Activated CD4-positive, alpha-beta memory T cell treated with anti-CD3 and anti-CD28 coated beads, Interleukin-2, amount 10 ng/mL, durations not matched to agents 7 days and 5 days (primary cell): ENCODE results near the gene ZNF730. TPM values are rescaled to one million over a fixed set of nuclear protein-coding genes. Genes with fewer than 3 reads are reported as not detected.
A peak's percentile ranks its signal among the peaks of the same experiment; 100 is the strongest.
"Not testable (repeated sequence)": the region's sequence is repeated elsewhere in the genome, so short reads cannot be mapped to it uniquely, and the experiment has no call there.

Experiments
- CTCF ChIA-PET: fragments of 350-600 bp; sonication (Branson Sonifier 250); formaldehyde crosslinking; loops from one replicate; lab custom pipeline; 2021; ENCODE audit warnings: antibody characterized with exemption, inconsistent platforms; lab: Charles Lee
- POLR2A ChIA-PET: fragments of 350-600 bp; sonication (Branson Sonifier 250); formaldehyde crosslinking; loops from one replicate; lab custom pipeline; 2021; ENCODE audit warnings: antibody characterized with exemption; lab: Charles Lee
- DNase-seq: peaks from one replicate; pipeline ENCODE4 v3.0.0-alpha.2; 2020
- H3K27ac Mint-ChIP-seq: one replicate; pipeline ENCODE4 v1.8.0; 2021; ENCODE audit warnings: mild to moderate bottlenecking, mixed read lengths
- H3K27me3 Mint-ChIP-seq: one replicate; pipeline ENCODE4 v1.8.0; 2021; ENCODE audit warnings: mixed read lengths
- H3K36me3 Mint-ChIP-seq: one replicate; pipeline ENCODE4 v1.8.0; 2021; ENCODE audit warnings: low read depth, mixed read lengths
- H3K4me1 Mint-ChIP-seq: one replicate; pipeline ENCODE4 v1.8.0; 2021; ENCODE audit warnings: mixed read lengths
- H3K4me3 Mint-ChIP-seq: one replicate; pipeline ENCODE4 v1.8.0; 2021; ENCODE audit warnings: mild to moderate bottlenecking, mixed read lengths
- H3K9me3 Mint-ChIP-seq: one replicate; pipeline ENCODE4 v1.8.0; 2021; ENCODE audit warnings: mixed read lengths
- total RNA-seq, 2 experiments: library from RNA; stranded (reverse); gene quantifications; one replicate each; pipeline ENCODE4 v1.2.3, GENCODE V29; 2021

Gene ZNF730
- under 1 TPM in 1 of 2 experiments, not detected in 1; 0.15 TPM for total RNA-seq

DNA sequence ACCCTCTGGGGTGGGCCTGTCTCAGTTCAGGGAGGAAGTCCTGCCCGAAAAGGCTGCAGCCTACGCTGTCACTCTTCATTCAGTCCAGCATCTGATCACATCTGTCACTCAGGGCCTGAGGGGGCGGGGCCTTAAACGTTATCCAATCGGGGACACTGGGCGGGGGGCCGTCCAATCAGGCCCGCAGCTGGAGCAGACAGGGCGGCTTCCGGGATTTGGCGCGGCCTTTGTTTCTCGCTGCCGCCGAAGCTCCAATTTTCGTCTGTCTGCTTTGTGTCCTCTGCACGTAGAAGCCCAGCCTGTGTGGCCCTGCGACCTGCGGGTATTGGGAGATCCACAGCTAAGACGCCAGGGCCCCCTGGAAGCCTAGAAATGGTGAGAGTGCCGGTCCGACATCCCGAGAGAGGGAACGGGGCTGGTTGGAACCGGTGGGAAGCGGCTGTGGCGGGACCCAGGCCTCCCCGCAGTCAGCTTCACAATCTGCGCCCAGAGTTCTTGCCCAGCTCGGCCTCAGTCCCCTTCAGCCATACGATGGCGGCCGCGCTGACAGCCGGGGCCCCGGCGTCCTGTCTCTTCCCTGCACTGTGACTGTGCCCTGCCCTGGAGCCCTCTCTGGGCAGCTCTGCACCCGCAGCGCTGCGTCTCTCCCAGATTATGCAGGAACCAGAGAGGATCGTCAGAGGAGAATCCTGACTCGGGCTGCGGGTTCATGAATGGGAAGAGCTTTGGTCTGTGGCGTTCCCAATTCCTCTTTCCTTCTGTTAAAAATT lies at the start of gene ZNF730:
ZNF730 (plus strand) TSS at position 224 of the 770 bp plus-strand sequence; CDS start at position 373, 149 bp downstream.
- Mint-ChIP-seq H3K4me3 (peak within 1 kb of the TSS; percentile 37), H3K27me3 (no peaks in the 10 kb centered on the region), H3K36me3 (no peaks in the 10 kb centered on the region), H3K4me1 (no peaks in the 10 kb centered on the region), H3K9me3 (peaks cover 30% of the 10 kb centered on the region), H3K27ac (no peak within 1 kb of the TSS)
- CTCF ChIA-PET = no interaction called here
- peak; percentile 17 for DNase-seq
- POLR2A ChIA-PET = interaction anchor here (0.8 kb wide), 1 partner anchor 157 kb away, joined by 3 read pairs; no protein-coding TSS in a partner anchor

DNA sequence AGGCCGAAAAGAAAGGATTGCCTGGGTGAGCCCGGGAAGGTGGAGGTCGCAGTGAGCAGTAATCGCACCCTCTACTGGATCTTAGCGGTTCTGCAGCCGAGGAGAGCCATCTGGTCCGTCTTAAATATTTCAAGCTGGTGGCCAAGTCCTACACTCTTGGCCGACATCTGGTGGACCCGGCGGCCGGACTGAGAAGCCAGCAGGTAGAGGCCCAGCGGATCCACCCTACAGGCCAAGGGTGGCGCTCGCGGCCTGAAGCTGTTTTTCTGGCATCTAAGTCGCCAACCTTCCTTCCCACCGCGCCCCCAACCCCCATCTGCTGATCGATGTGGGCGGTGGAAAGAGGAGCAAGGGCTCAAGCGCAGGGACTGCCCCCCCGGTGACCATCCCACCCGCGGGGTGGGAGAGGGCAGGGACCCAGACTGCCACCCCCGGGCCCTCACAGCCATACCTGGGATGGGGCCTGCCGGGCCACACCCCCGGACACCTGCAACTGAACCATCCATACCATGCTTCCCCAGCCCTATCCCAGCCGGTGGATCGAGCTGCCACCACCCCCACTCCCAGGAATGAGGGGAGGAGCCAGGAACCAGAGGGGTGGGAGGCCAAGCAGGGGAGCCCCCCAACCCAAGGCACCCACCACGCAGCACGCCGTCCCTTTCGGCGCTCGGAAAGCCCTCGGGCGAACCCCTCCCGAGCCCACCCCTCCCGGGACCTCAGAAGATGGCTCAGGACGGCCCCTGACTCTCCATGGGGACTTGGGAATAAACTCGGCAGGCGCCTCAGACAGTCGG lies 46.3 kb upstream of the ZNF730 start:
- no peaks in the 10 kb centered on the region for H3K4me1 Mint-ChIP-seq
- no peak for DNase-seq
- H3K4me3 Mint-ChIP-seq = no peak overlapping the region
- peaks cover 2% of the 10 kb centered on the region for H3K27me3 Mint-ChIP-seq
- peaks cover 2% of the 10 kb centered on the region for H3K36me3 Mint-ChIP-seq
- peaks cover 40% of the 10 kb centered on the region for H3K9me3 Mint-ChIP-seq
- no peak overlapping the region for H3K27ac Mint-ChIP-seq
- CTCF ChIA-PET = no interaction called here
- POLR2A ChIA-PET = no interaction called here

DNA sequence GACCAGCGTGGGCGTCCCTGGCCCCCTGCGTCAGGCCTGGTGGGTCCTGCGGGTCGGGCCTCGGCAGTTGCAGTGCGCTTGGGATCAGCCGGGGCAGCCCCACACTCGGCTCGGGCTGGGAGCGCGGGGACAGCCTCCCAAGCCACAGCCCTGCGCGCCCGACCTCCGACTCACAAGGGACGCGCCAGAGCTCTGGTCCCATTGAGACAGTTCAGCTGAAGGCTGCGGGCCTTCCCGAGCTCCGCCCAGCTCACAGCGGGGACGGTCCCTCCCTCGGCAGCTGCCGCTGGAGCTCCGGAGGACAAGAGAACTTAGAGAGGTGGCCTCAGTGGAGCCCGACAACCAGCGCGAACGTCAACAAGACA lies 45.7 kb upstream of the ZNF730 start:
- ChIA-PET CTCF (no interaction called here), POLR2A (no interaction called here)
- H3K4me1 Mint-ChIP-seq = no peaks in the 10 kb centered on the region
- no peak overlapping the region for H3K4me3 Mint-ChIP-seq
- DNase-seq = no peak
- H3K27me3 Mint-ChIP-seq = peaks cover 2% of the 10 kb centered on the region
- H3K9me3 Mint-ChIP-seq = peaks cover 43% of the 10 kb centered on the region
- H3K27ac Mint-ChIP-seq = no peak overlapping the region
- peaks cover 2% of the 10 kb centered on the region for H3K36me3 Mint-ChIP-seq

- H3K36me3 Mint-ChIP-seq = peaks cover 2% of the 10 kb centered on the region
- no peak overlapping the region for H3K4me3 Mint-ChIP-seq
- CTCF ChIA-PET = no interaction called here
- peaks cover 29% of the 10 kb centered on the region for H3K9me3 Mint-ChIP-seq
- POLR2A ChIA-PET = no interaction called here
- peaks cover 2% of the 10 kb centered on the region for H3K27me3 Mint-ChIP-seq
- H3K4me1 Mint-ChIP-seq = no peaks in the 10 kb centered on the region
- no peak overlapping the region for H3K27ac Mint-ChIP-seq
- DNase-seq = no peak
These were observed 41.6 kb upstream of the ZNF730 start for GRCh38 chr19:23075031-23075733.

GRCh38 chr19:23077776-23078175 lies 39.0 kb upstream of the ZNF730 start:
- H3K27me3 Mint-ChIP-seq, H3K27ac Mint-ChIP-seq, H3K4me3 Mint-ChIP-seq, H3K4me1 Mint-ChIP-seq, POLR2A ChIA-PET, CTCF ChIA-PET, DNase-seq, H3K36me3 Mint-ChIP-seq: not testable (repeated sequence)
- peaks cover 25% of the 10 kb centered on the region for H3K9me3 Mint-ChIP-seq

DNA sequence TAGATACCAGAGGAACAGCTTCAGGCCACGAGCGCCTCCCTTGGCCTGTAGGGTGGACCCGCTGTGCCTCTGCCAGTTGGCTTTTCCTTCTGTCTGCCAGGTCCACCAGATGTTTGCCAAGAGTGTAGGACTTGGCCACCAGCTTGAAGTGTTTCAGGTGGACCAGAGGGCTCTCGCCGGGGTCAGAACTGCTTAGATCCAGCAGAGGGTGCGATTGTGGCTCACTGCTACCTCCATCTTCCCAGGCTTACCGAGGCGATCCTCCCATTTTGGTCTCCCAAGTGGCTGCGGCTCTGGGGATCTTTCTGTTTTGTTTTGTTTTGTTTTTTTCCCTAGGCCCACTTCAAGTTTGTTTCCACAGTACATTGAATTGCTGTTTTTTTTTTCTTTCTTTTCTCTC lies 23.0 kb upstream of the ZNF730 start:
- Mint-ChIP-seq H3K27ac (no peak overlapping the region), H3K9me3 (peaks cover 58% of the 10 kb centered on the region), H3K4me1 (no peaks in the 10 kb centered on the region), H3K4me3 (no peak overlapping the region), H3K27me3 (no peaks in the 10 kb centered on the region), H3K36me3 (peaks cover 5% of the 10 kb centered on the region)
- CTCF ChIA-PET = no interaction called here
- POLR2A ChIA-PET = no interaction called here
- DNase-seq = no peak

GRCh38 chr19:23095418-23095817 lies 21.4 kb upstream of the ZNF730 start:
- Mint-ChIP-seq H3K4me3 (no peak overlapping the region), H3K27me3 (no peaks in the 10 kb centered on the region), H3K27ac (no peak overlapping the region), H3K9me3 (peaks cover 63% of the 10 kb centered on the region), H3K4me1 (no peaks in the 10 kb centered on the region), H3K36me3 (peaks cover 5% of the 10 kb centered on the region)
- CTCF ChIA-PET = no interaction called here
- POLR2A ChIA-PET = no interaction called here
- DNase-seq = no peak

DNA sequence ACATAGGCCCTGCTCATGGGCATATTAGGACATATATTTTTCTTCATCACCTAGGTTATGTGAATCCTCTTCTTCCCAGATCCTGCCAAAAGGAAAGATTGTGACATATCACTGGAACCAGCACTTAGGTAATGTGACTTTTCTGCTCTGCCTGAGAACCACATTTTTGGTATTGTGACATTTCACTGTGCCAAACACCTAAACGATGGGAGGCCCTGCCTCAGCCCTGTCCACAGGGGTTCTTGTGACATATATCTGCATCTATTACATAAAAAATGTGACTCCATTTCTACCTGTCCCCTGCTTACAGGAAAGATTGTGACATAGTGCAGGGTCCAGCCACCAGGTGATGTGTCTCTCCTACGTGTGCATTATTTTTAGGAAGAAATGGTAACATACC lies 18.5 kb upstream of the ZNF730 start:
- no peak overlapping the region for H3K4me3 Mint-ChIP-seq
- no peak overlapping the region for H3K27ac Mint-ChIP-seq
- ChIA-PET POLR2A (no interaction called here), CTCF (no interaction called here)
- H3K36me3 Mint-ChIP-seq = no peaks in the 10 kb centered on the region
- H3K9me3 Mint-ChIP-seq = peaks cover 63% of the 10 kb centered on the region
- H3K27me3 Mint-ChIP-seq = no peaks in the 10 kb centered on the region
- H3K4me1 Mint-ChIP-seq = no peaks in the 10 kb centered on the region
- DNase-seq = no peak

DNA sequence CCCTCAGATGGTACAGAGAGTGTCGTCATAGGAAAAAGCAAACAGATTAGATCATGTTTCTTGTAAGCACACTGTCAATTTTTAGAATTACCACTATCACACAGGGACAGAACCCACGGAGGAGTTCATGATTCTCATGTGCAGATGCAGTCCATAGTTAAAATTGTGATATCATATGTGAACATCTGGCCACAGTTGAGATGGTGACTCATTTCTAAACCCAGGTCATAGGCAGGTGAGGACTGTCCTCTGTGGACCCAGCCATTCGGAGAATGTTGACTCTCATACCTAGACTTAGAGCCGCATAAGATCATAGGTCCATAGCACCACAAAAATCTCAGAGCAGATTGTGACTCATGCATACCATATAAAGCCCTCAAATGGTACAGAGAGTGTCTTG lies 17.8 kb upstream of the ZNF730 start:
- POLR2A ChIA-PET = no interaction called here
- H3K4me3 Mint-ChIP-seq = no peak overlapping the region
- peaks cover 63% of the 10 kb centered on the region for H3K9me3 Mint-ChIP-seq

DNA sequence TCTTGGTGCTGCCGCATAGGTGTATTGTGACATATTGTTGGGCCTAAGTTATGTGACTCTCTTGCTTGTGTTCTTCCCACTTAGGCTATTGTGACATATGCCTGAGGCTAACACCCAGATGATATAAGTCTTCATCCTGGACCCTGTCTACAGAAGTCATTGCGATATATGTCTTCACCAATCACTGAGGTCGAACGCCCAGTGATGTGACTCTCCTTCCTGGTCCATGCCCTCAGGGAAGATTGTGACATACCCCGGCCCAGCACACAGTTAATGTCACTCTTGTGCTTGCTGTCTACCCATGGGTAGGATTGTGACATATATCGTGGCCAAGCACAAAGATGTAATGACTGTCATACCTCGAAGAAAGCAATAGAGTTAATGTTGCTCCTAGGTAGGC lies 16.9 kb upstream of the ZNF730 start:
- H3K4me1 Mint-ChIP-seq = no peaks in the 10 kb centered on the region
- POLR2A ChIA-PET = no interaction called here
- no peaks in the 10 kb centered on the region for H3K27me3 Mint-ChIP-seq
- H3K4me3 Mint-ChIP-seq = no peak overlapping the region
- H3K9me3 Mint-ChIP-seq = peaks cover 60% of the 10 kb centered on the region
- CTCF ChIA-PET = no interaction called here
- no peak overlapping the region for H3K27ac Mint-ChIP-seq
- no peaks in the 10 kb centered on the region for H3K36me3 Mint-ChIP-seq
- DNase-seq = no peak

More for the DNA sequence above, 17.8 kb upstream of the ZNF730 start:
- Mint-ChIP-seq H3K36me3 (no peaks in the 10 kb centered on the region), H3K27ac (no peak overlapping the region), H3K27me3 (no peaks in the 10 kb centered on the region), H3K4me1 (no peaks in the 10 kb centered on the region)
- CTCF ChIA-PET = no interaction called here
- DNase-seq = no peak

GRCh38 chr19:23101241-23101640 lies 15.6 kb upstream of the ZNF730 start:
- DNase-seq = no peak
- Mint-ChIP-seq H3K4me1 (no peaks in the 10 kb centered on the region), H3K4me3 (no peak overlapping the region), H3K27ac (no peak overlapping the region), H3K27me3 (no peaks in the 10 kb centered on the region), H3K36me3 (no peaks in the 10 kb centered on the region), H3K9me3 (peaks cover 53% of the 10 kb centered on the region)
- CTCF ChIA-PET = no interaction called here
- POLR2A ChIA-PET = no interaction called here

DNA sequence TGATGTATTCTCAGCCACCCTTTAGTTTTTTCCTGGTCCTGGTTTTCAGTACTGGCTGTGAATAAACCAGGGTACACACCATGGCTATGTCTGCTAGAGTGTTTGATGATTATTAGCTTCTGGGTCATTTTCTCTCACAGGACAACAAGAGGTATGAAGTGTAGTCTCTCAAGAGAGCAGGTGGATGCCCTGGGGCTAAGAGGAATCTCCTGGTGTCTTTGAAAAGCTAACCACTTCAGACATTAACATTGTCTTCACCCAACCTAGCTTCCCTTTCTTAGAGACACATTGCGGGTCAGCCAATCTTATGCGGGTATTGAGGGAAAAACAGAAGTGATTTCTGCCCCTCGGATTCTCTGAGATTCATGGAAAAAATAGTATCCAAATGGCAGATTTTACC lies 1.6 kb downstream of the ZNF730 start:
- no peaks in the 10 kb centered on the region for H3K4me1 Mint-ChIP-seq
- no peaks in the 10 kb centered on the region for H3K27me3 Mint-ChIP-seq
- POLR2A ChIA-PET = no interaction called here
- CTCF ChIA-PET = no interaction called here
- H3K4me3 Mint-ChIP-seq = no peak overlapping the region
- H3K36me3 Mint-ChIP-seq = no peaks in the 10 kb centered on the region
- DNase-seq = no peak
- H3K9me3 Mint-ChIP-seq = peaks cover 28% of the 10 kb centered on the region
- H3K27ac Mint-ChIP-seq = no peak overlapping the region

DNA sequence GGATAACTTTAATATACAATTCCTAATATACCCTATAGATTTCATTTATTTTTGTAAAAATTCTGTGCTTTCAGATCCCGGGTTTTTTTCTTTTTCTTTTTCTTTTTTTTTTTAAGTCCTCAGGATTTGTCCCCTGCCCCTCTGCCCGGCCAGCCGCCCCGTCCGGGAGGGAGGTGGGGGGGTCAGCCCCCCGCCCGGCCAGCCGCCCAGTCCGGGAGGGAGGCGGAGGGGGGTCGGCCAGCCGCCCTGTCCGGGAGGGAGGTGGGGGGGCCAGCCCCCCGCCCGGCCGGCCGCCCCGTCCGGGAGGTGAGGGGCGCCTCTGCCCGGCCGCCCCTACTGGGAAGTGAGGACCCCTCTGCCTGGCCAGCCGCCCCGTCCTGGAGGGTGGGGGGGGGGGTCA lies 17.4 kb downstream of the ZNF730 start:
- CTCF ChIA-PET, H3K4me1 Mint-ChIP-seq, POLR2A ChIA-PET, H3K4me3 Mint-ChIP-seq, H3K27ac Mint-ChIP-seq, H3K27me3 Mint-ChIP-seq, H3K36me3 Mint-ChIP-seq, DNase-seq: not testable (repeated sequence)
- peaks cover 19% of the 10 kb centered on the region for H3K9me3 Mint-ChIP-seq
